Mesenchymal stem cell (in vitro differentiated cells and primary cell): ENCODE measurements around the gene XCL2.
A peak's percentile ranks its signal among the peaks of the same experiment; 100 is the strongest.

Source experiments
- DNase-seq: peaks from one replicate; pipeline ENCODE4 v3.0.0-alpha.2; 2013
- H2AFZ ChIP-seq: one replicate; pipeline ENCODE4 v1.6.1; 2013; ENCODE audit warnings: low read depth, mild to moderate bottlenecking, control low read depth, inconsistent platforms, low read length, moderate library complexity
- H2AK5ac ChIP-seq: 2 replicates; pipeline ENCODE4 v1.6.1; 2013; ENCODE audit warnings: low read length, moderate library complexity, mild to moderate bottlenecking, inconsistent platforms; ENCODE audit not compliant: severe bottlenecking
- H2BK120ac ChIP-seq: one replicate; pipeline ENCODE4 v1.6.1; 2013; ENCODE audit warnings: low read depth, mild to moderate bottlenecking, inconsistent platforms, low read length, moderate library complexity
- H2BK12ac ChIP-seq, 2 experiments: one replicate each; pipeline ENCODE4 v1.6.1; 2013; ENCODE audit warnings: inconsistent platforms in 2 of 2, low read length in 2 of 2, mild to moderate bottlenecking in 2 of 2, moderate library complexity in 2 of 2, control low read depth in 1 of 2
- H2BK15ac ChIP-seq: one replicate; pipeline ENCODE4 v1.6.1; 2013; ENCODE audit warnings: mild to moderate bottlenecking, low read depth, inconsistent platforms; ENCODE audit not compliant: poor library complexity, severe bottlenecking
- H2BK5ac ChIP-seq: 2 replicates; pipeline ENCODE4 v1.6.1; 2013; ENCODE audit warnings: low read depth, mild to moderate bottlenecking, low read length, control low read depth, inconsistent platforms; ENCODE audit not compliant: poor library complexity, severe bottlenecking
- H3K14ac ChIP-seq, 2 experiments: one replicate each; pipeline ENCODE4 v1.6.1; 2013; ENCODE audit warnings: inconsistent platforms in 2 of 2, low read length in 2 of 2, control low read depth in 1 of 2, mild to moderate bottlenecking in 1 of 2, moderate library complexity in 1 of 2
- H3K18ac ChIP-seq, 2 experiments: one replicate each; pipeline ENCODE4 v1.6.1; 2013; ENCODE audit warnings: inconsistent platforms in 2 of 2, low read length in 2 of 2, control low read depth in 1 of 2, low read depth in 1 of 2, mild to moderate bottlenecking in 1 of 2
- H3K23ac ChIP-seq, 2 experiments: one replicate each; pipeline ENCODE4 v1.6.1; 2013; ENCODE audit warnings: inconsistent platforms in 2 of 2, low read length in 2 of 2, mild to moderate bottlenecking in 2 of 2, moderate library complexity in 2 of 2, control low read depth in 1 of 2
- H3K27ac ChIP-seq: 2 replicates; pipeline ENCODE4 v1.5.1; 2013; ENCODE audit warnings: mild to moderate bottlenecking, moderate library complexity, low read length, control low read depth, inconsistent platforms; ENCODE audit not compliant: poor library complexity, severe bottlenecking
- H3K27me3 ChIP-seq, 2 experiments: 2 replicates each; pipeline versions ENCODE4 v1.6.1 to v1.7.0; 2013; ENCODE audit warnings: low read length in 2 of 2, mild to moderate bottlenecking in 2 of 2, moderate library complexity in 2 of 2, control low read depth in 1 of 2, inconsistent platforms in 1 of 2; ENCODE audit not compliant: control insufficient read depth in 1 of 2, insufficient read depth in 1 of 2
- H3K36me3 ChIP-seq, 2 experiments: 2 replicates each; pipeline versions ENCODE4 v1.6.1 to v1.7.0; 2013; ENCODE audit warnings: low read length in 2 of 2, control low read depth in 1 of 2, inconsistent platforms in 1 of 2, low read depth in 1 of 2, mild to moderate bottlenecking in 1 of 2; ENCODE audit not compliant: insufficient read depth in 2 of 2, control insufficient read depth in 1 of 2
- H3K4ac ChIP-seq, 2 experiments: one replicate each; pipeline ENCODE4 v1.6.1; 2013; ENCODE audit warnings: inconsistent platforms in 2 of 2, low read length in 2 of 2, mild to moderate bottlenecking in 2 of 2, moderate library complexity in 2 of 2, control low read depth in 1 of 2, low read depth in 1 of 2
- H3K4me1 ChIP-seq: 2 replicates; pipeline ENCODE4 v1.6.1; 2013; ENCODE audit warnings: low read depth, low read length, control low read depth; ENCODE audit not compliant: control insufficient read depth, insufficient read depth
- H3K4me2 ChIP-seq: 2 replicates; pipeline ENCODE4 v1.6.1; 2013; ENCODE audit warnings: low read length, mild to moderate bottlenecking, inconsistent platforms; ENCODE audit not compliant: poor library complexity, severe bottlenecking
- H3K4me3 ChIP-seq, 2 experiments: 2 replicates each; pipeline versions ENCODE4 v1.5.1 to v1.7.0; 2013; ENCODE audit warnings: low read length in 2 of 2, mild to moderate bottlenecking in 2 of 2, control low read depth in 1 of 2, low read depth in 1 of 2; ENCODE audit not compliant: insufficient read depth in 1 of 2
- H3K79me1 ChIP-seq: replicated peaks from 2 replicates; pipeline ENCODE4 v1.6.1; 2013; ENCODE audit warnings: mild to moderate bottlenecking, control low read depth, low read length, inconsistent platforms; ENCODE audit not compliant: poor library complexity, severe bottlenecking
- H3K9ac ChIP-seq: 2 replicates; pipeline ENCODE4 v1.7.0; 2013; ENCODE audit warnings: mild to moderate bottlenecking, low read length, moderate library complexity
- H3K9me3 ChIP-seq: 2 replicates; pipeline ENCODE4 v1.7.0; 2013; ENCODE audit warnings: mild to moderate bottlenecking, low read length; ENCODE audit not compliant: control insufficient read depth
- H4K8ac ChIP-seq: one replicate; pipeline ENCODE4 v1.6.1; 2013; ENCODE audit warnings: inconsistent platforms, mild to moderate bottlenecking, low read length, moderate library complexity
- H4K91ac ChIP-seq: one replicate; pipeline ENCODE4 v1.6.1; 2013; ENCODE audit warnings: mild to moderate bottlenecking, low read length, inconsistent platforms
- WGBS: methylation state at CpG from one replicate; pipeline ENCODE4 v1.1.7; 2013; ENCODE audit warnings: mixed read lengths; 5-methylcytosine and 5-hydroxymethylcytosine counted together

The XCL2 gene

GRCh38 chr1:168509875-168510791 is 33.7 kb downstream of the XCL2 start:
- H2BK12ac ChIP-seq = no peak overlapping the region
- DNase-seq = no peak
- WGBS = 73% methylated on average over 13 of the region's 13 CpGs
- peaks cover 2% of the 10 kb centered on the region for H3K4me1 ChIP-seq
- H3K9ac ChIP-seq = no peak overlapping the region
- H3K14ac ChIP-seq = no peak overlapping the region
- no peak overlapping the region for H2AFZ ChIP-seq
- no peaks in the 10 kb centered on the region for H3K9me3 ChIP-seq
- peak overlapping the region in 1 of 2 experiments; percentile 11 for H3K18ac ChIP-seq
- H4K91ac ChIP-seq = no peak overlapping the region
- H3K23ac ChIP-seq = no peak overlapping the region
- no peak overlapping the region for H2AK5ac ChIP-seq
- H3K27me3 ChIP-seq = no peaks in the 10 kb centered on the region
- H3K4me2 ChIP-seq = no peak overlapping the region
- no peaks in the 10 kb centered on the region for H3K79me1 ChIP-seq
- H3K4me3 ChIP-seq = no peak overlapping the region
- no peak overlapping the region for H4K8ac ChIP-seq
- H2BK120ac ChIP-seq = no peak overlapping the region
- H3K27ac ChIP-seq = no peak overlapping the region
- no peak overlapping the region for H3K4ac ChIP-seq
- H3K36me3 ChIP-seq = no peaks in the 10 kb centered on the region
- no peak overlapping the region for H2BK15ac ChIP-seq
- no peak overlapping the region for H2BK5ac ChIP-seq

GRCh38 chr1:168509210-168509609 is 34.6 kb downstream of the XCL2 start:
- no peak for DNase-seq
- H3K79me1 ChIP-seq = no peaks in the 10 kb centered on the region
- no peak overlapping the region for H2AK5ac ChIP-seq
- no peak overlapping the region for H3K9ac ChIP-seq
- no peak overlapping the region for H3K23ac ChIP-seq
- no peak overlapping the region for H4K8ac ChIP-seq
- no peaks in the 10 kb centered on the region for H3K9me3 ChIP-seq
- H2BK12ac ChIP-seq = no peak overlapping the region
- H3K4me3 ChIP-seq = no peak overlapping the region
- H3K4ac ChIP-seq = no peak overlapping the region
- no peak overlapping the region for H3K18ac ChIP-seq
- H3K36me3 ChIP-seq = no peaks in the 10 kb centered on the region
- H2BK5ac ChIP-seq = no peak overlapping the region
- no peak overlapping the region for H2BK15ac ChIP-seq
- H3K4me2 ChIP-seq = no peak overlapping the region
- WGBS = 100% methylated on average over 1 of the region's 1 CpG
- no peaks in the 10 kb centered on the region for H3K27me3 ChIP-seq
- no peak overlapping the region for H3K27ac ChIP-seq
- no peak overlapping the region for H3K14ac ChIP-seq
- no peak overlapping the region for H2AFZ ChIP-seq
- H3K4me1 ChIP-seq = peaks cover 2% of the 10 kb centered on the region
- no peak overlapping the region for H2BK120ac ChIP-seq
- no peak overlapping the region for H4K91ac ChIP-seq

GRCh38 chr1:168507828-168508227 is 36.0 kb downstream of the XCL2 start:
- Histone ChIP-seq H3K36me3 (no peaks in the 10 kb centered on the region), H3K79me1 (no peaks in the 10 kb centered on the region), H2AFZ (no peak overlapping the region), H3K4ac (peak overlapping the region in 1 of 2 experiments; percentile 13), H4K8ac (no peak overlapping the region), H2BK12ac (no peak overlapping the region), H2BK5ac (peak overlapping the region; percentile 26), H3K4me2 (no peak overlapping the region), H3K23ac (no peak overlapping the region), H3K27me3 (no peaks in the 10 kb centered on the region), H3K27ac (no peak overlapping the region), H3K9ac (no peak overlapping the region), H4K91ac (no peak overlapping the region), H2BK120ac (no peak overlapping the region), H2AK5ac (no peak overlapping the region), H3K4me3 (no peak overlapping the region), H2BK15ac (no peak overlapping the region), H3K18ac (no peak overlapping the region), H3K9me3 (no peaks in the 10 kb centered on the region), H3K4me1 (peaks cover 2% of the 10 kb centered on the region), H3K14ac (no peak overlapping the region)
- WGBS = 96% methylated on average over 3 of the region's 4 CpGs
- DNase-seq = no peak

GRCh38 chr1:168507231-168507630 is 36.6 kb downstream of the XCL2 start:
- Histone ChIP-seq H2BK120ac (no peak overlapping the region), H3K18ac (no peak overlapping the region), H2BK12ac (no peak overlapping the region), H2BK15ac (no peak overlapping the region), H3K4me1 (peaks cover 2% of the 10 kb centered on the region), H2AK5ac (no peak overlapping the region), H3K79me1 (no peaks in the 10 kb centered on the region), H2BK5ac (no peak overlapping the region), H3K27ac (no peak overlapping the region), H3K9me3 (no peaks in the 10 kb centered on the region), H3K4me3 (no peak overlapping the region), H3K27me3 (no peaks in the 10 kb centered on the region), H3K4me2 (no peak overlapping the region), H3K23ac (no peak overlapping the region), H4K8ac (no peak overlapping the region), H2AFZ (no peak overlapping the region), H3K36me3 (no peaks in the 10 kb centered on the region), H3K14ac (no peak overlapping the region), H3K4ac (no peak overlapping the region), H4K91ac (no peak overlapping the region), H3K9ac (peak overlapping the region; percentile 33)
- WGBS = 94% methylated on average over 3 of the region's 3 CpGs
- no peak for DNase-seq
